ENCODE measurements around the gene DCTN4. TPM values are rescaled to one million over a fixed set of nuclear protein-coding genes. Genes with fewer than 3 reads are reported as not detected.

The DCTN4 gene
- total RNA-seq (2014; rRNA removed; shearing (Covaris generic)) (41.2 and 41.8 TPM in 2 replicates), polyA plus RNA-seq (2016; fragmentation: Nextera tagmentation; extraction: Ambion mirVana) (11.8 and 15.4 TPM in 2 replicates)
- long read RNA-seq, full-length matches to known transcripts, result 3 of 13 reads
- long read RNA-seq, partial matches to known transcripts, result 1 of 13 reads
- long read RNA-seq, other reads (novel, unspliced or antisense), result 9 of 13 reads

DNA sequence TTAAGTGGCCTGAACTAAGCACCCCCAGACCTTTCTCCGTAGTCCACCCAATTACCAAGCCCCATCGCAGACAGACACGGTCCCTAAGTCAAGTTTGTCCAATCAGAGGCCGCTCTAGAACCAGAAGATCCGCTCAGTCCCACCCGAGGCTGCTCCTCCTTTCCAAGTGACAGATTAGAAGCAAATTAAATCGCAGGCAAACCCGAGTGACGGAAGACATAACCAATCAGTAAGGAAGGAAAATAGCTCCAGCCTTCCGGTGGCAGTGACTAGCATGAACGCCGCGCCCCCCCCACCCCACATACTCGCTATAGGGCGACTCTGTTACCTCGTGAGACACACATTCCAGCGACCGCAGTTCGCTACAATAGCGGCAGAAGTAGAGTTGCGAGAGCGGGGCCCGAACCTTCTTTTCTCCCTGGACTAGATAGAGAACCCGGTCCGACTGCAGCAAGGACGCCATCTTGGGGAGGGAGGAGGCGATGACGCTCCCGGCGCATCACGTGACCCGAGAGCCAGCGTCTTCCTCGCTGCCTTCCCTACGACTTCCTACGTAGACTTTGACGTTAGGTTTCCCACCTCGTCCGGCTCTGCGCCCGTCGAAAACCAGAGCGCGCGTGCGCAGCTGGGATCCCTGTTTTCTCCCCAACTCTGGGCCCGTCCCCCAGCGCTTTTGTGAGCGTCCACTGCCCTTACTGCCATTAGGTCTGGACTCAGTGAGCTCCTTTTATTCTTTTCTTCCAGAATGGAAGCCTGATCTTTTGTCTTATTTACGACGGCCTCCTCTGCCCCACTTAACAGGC, at the start of gene DCTN4:
DCTN4 (minus strand) TSS at position 487 of the 803 bp plus-strand sequence; CDS start at position 463, 24 bp downstream.
- Histone ChIP-seq H4K20me1 (replicated peaks; ENCODE audit: insufficient read depth) (no peaks in the 10 kb centered on the region), H3K27ac (ENCODE audit: low read depth) (peak within 1 kb of the TSS; percentile 79), H3K4me3 (peak within 1 kb of the TSS; percentile 72), H3K27me3 (ENCODE audit: insufficient read depth) (no peaks in the 10 kb centered on the region; the same call in 1 of the 2 replicates), H3K9me2 (ENCODE audit: insufficient read depth) (no peaks in the 10 kb centered on the region), H3K36me3 (ENCODE audit: insufficient read depth) (peaks cover 3% of the 10 kb centered on the region), H3F3A (replicated peaks; ENCODE audit: low read depth) (no peaks in the 10 kb centered on the region), H3K4me1 (ENCODE audit: insufficient read depth) (peaks cover 8% of the 10 kb centered on the region; the same call in 1 of the 2 replicates), H3K4me2 (peak within 1 kb of the TSS; percentile 82), H2AFZ (peak within 1 kb of the TSS; percentile 97), H3K79me2 (replicated peaks; ENCODE audit: insufficient read depth) (peaks cover 31% of the 10 kb centered on the region)
- H3K4me1 Mint-ChIP-seq, result peaks cover 4% of the 10 kb centered on the region; the same call in 2 of the 3 replicates
- ATAC-seq, result peak; percentile 96
- peaks cover 7% of the 10 kb centered on the region for H3K27me3 Mint-ChIP-seq (ENCODE audit: insufficient read depth, low read depth, poor library complexity)
- DNase-seq (ENCODE audit: low spot score), result peak; percentile 99
- TF ChIP-seq, protein P1, sequence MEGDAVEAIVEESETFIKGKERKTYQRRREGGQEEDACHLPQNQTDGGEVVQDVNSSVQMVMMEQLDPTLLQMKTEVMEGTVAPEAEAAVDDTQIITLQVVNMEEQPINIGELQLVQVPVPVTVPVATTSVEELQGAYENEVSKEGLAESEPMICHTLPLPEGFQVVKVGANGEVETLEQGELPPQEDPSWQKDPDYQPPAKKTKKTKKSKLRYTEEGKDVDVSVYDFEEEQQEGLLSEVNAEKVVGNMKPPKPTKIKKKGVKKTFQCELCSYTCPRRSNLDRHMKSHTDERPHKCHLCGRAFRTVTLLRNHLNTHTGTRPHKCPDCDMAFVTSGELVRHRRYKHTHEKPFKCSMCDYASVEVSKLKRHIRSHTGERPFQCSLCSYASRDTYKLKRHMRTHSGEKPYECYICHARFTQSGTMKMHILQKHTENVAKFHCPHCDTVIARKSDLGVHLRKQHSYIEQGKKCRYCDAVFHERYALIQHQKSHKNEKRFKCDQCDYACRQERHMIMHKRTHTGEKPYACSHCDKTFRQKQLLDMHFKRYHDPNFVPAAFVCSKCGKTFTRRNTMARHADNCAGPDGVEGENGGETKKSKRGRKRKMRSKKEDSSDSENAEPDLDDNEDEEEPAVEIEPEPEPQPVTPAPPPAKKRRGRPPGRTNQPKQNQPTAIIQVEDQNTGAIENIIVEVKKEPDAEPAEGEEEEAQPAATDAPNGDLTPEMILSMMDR (conservative IDR thresholded peaks at IDR 0.05; ENCODE audit: low read depth in 2 of 2), result no peak
- TF ChIP-seq POLR2AphosphoS5 (IDR thresholded peaks at IDR 0.05; ENCODE audit: low read depth) (peak; percentile 68), STAT1 (IDR thresholded peaks at IDR 0.05; ENCODE audit: unreplicated experiment) (no peak), ZNF462 (CRISPR knock-in tag; IDR thresholded peaks at IDR 0.05) (no peak), CREB1 (CRISPR knock-in tag; IDR thresholded peaks at IDR 0.05; ENCODE audit: low read depth) (peak; percentile 94), EZH2phosphoT487 (IDR thresholded peaks at IDR 0.05; ENCODE audit: unreplicated experiment) (no peak), EZH2 (IDR thresholded peaks at IDR 0.05; ENCODE audit: low read depth, unreplicated experiment) (no peak), ZNF331 (CRISPR knock-in tag; IDR thresholded peaks at IDR 0.05; ENCODE audit: low read depth) (peak; percentile 32; the same call in 1 of the 2 replicates), NANOG (IDR thresholded peaks at IDR 0.05; ENCODE audit: borderline replicate concordance) (no peak)
- TF ChIP-seq, protein P2, sequence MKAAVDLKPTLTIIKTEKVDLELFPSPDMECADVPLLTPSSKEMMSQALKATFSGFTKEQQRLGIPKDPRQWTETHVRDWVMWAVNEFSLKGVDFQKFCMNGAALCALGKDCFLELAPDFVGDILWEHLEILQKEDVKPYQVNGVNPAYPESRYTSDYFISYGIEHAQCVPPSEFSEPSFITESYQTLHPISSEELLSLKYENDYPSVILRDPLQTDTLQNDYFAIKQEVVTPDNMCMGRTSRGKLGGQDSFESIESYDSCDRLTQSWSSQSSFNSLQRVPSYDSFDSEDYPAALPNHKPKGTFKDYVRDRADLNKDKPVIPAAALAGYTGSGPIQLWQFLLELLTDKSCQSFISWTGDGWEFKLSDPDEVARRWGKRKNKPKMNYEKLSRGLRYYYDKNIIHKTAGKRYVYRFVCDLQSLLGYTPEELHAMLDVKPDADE (IDR thresholded peaks at IDR 0.05), result no peak
- H3K4me3 Mint-ChIP-seq, result no peak within 1 kb of the TSS
- H3K27ac Mint-ChIP-seq, result no peak within 1 kb of the TSS; the same call in 1 of the 2 replicates
- H3K9me3 Mint-ChIP-seq, result peaks cover 12% of the 10 kb centered on the region
- peaks cover 37% of the 10 kb centered on the region for H3K36me3 Mint-ChIP-seq (ENCODE audit: low read depth)
